Kidney epithelial cell (primary cell): ENCODE measurements around the gene FABP6. TPM values are rescaled to one million over a fixed set of nuclear protein-coding genes. Genes with fewer than 3 reads are reported as not detected.

Experiments used
- DNase-seq: peaks from one replicate; pipeline ENCODE4 v3.0.0-alpha.2; 2010; ENCODE audit warnings: low read depth
- H3K27me3 ChIP-seq: 2 replicates; pipeline ENCODE4 v1.6.0; 2011; ENCODE audit warnings: low read length; ENCODE audit not compliant: control insufficient read depth, insufficient read depth
- H3K36me3 ChIP-seq: 2 replicates; pipeline ENCODE4 v1.5.1; 2011; ENCODE audit warnings: low read length; ENCODE audit not compliant: control insufficient read depth, insufficient read depth
- H3K4me3 ChIP-seq: 2 replicates; pipeline ENCODE4 v1.5.1; 2011; ENCODE audit warnings: low read depth, mild to moderate bottlenecking, control low read depth, low read length
- CTCF ChIP-seq: IDR thresholded peaks from 2 replicates; pipeline ENCODE4 v1.5.1; 2011; ENCODE audit warnings: mild to moderate bottlenecking, moderate library complexity, low read length, control low read depth, inconsistent platforms; ENCODE audit not compliant: insufficient read depth, poor library complexity, severe bottlenecking
- total RNA-seq: library from RNA; depleted of rRNA; stranded (reverse); fragments of >200 nt; gene quantifications from 2 replicates; pipeline ENCODE4 v1.2.3, GENCODE V29; 2015

FABP6 gene
- total RNA-seq, 1 donor from 2014 or later: not detected

DNA sequence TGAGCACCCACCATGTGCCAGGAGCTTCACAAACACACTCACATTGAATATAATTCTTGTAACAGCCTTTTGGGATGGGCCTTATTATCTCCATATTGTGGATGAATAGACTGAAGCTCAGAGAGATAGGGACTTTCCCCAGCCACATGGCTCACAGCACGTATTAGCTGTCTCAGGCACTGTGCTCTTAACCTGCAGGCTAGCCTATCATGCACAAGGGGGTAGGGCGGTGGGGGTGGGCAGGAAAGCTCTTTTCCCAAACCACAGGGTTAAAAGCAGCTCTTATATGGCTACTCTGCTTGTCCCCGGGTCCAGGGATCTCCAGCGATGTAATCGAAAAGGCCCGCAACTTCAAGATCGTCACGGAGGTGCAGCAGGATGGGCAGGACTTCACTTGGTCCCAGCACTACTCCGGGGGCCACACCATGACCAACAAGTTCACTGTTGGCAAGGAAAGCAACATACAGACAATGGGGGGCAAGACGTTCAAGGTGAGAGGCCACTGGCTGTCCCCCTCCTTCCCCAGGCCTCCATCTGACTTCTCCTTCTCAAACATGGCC, 2.6 kb downstream of the FABP6 start:
- DNase-seq: no peak
- Histone ChIP-seq H3K36me3 (no peaks in the 10 kb centered on the region), H3K27me3 (no peaks in the 10 kb centered on the region), H3K4me3 (no peak overlapping the region)
- no peak for TF ChIP-seq CTCF

DNA sequence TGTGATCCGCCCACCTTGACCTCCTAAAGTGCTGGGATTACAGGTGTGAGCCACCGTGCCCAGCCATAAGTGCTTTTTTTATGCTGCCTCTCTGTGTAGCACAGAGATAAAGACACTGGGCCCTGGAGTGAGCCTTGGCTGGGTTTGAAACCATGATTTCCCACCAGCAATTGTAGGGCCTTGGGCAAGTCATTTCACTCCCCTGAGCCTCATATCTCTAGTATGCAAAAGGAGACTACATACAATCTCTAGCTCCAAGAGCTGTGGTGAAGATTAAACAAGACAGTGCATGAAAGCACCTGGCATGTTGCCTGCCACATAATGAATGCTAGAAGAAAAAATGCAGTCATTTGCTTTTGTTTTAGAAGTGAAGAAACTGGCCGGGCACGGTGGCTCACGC, 3.9 kb downstream of the FABP6 start:
- no peak for DNase-seq
- no peaks in the 10 kb centered on the region for H3K27me3 ChIP-seq
- no peaks in the 10 kb centered on the region for H3K36me3 ChIP-seq
- H3K4me3 ChIP-seq: no peak overlapping the region
- no peak for TF ChIP-seq CTCF

DNA sequence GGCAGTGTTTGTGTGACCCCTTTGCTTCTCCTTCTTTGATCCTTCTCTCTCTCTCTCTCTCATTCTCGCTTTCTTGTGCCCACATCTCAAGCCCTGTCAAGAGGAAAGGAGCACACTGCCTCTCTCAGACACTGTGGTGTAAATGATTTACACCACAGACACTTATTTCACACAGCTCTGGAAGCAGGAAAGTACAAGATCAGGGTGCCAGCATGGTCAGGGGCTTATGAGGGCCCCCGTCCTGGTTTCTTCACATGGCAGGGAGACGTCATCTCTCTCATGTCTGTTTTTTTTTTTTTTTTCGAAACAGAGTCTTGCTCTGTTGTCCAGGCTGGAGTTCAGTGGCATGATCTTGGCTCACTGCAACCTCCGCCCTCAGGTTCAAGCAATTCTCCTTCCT, 6.4 kb downstream of the FABP6 start:
- no peaks in the 10 kb centered on the region for H3K36me3 ChIP-seq
- TF ChIP-seq CTCF: no peak
- no peak overlapping the region for H3K4me3 ChIP-seq
- no peaks in the 10 kb centered on the region for H3K27me3 ChIP-seq
- DNase-seq: no peak

GRCh38 chr5:160237571-160238093, 8.3 kb downstream of the FABP6 start:
- H3K27me3 ChIP-seq: no peaks in the 10 kb centered on the region
- H3K4me3 ChIP-seq: no peak overlapping the region
- H3K36me3 ChIP-seq: no peaks in the 10 kb centered on the region
- no peak for DNase-seq
- no peak for TF ChIP-seq CTCF

GRCh38 chr5:160240350-160240749, 11.0 kb downstream of the FABP6 start:
- no peak for TF ChIP-seq CTCF
- no peak for DNase-seq
- no peaks in the 10 kb centered on the region for H3K27me3 ChIP-seq

GRCh38 chr5:160242145-160242544, 12.8 kb downstream of the FABP6 start:
- no peaks in the 10 kb centered on the region for H3K36me3 ChIP-seq
- H3K4me3 ChIP-seq: no peak overlapping the region
- DNase-seq: no peak
- no peak for TF ChIP-seq CTCF
- no peaks in the 10 kb centered on the region for H3K27me3 ChIP-seq

More at GRCh38 chr5:160240350-160240749, 11.0 kb downstream of the FABP6 start:
- no peaks in the 10 kb centered on the region for H3K36me3 ChIP-seq
- H3K4me3 ChIP-seq: no peak overlapping the region
